HG02642 (cell line): Measurements from ENCODE around the gene DMRT2.

Experiments used
- ATAC-seq: cut with Tn5 transposase; IDR thresholded peaks from one replicate; pipeline ENCODE4 v1.9.1; 2021; ENCODE audit warnings: mild to moderate bottlenecking; ENCODE audit not compliant: unreplicated experiment, poor library complexity

DMRT2 gene

DNA sequence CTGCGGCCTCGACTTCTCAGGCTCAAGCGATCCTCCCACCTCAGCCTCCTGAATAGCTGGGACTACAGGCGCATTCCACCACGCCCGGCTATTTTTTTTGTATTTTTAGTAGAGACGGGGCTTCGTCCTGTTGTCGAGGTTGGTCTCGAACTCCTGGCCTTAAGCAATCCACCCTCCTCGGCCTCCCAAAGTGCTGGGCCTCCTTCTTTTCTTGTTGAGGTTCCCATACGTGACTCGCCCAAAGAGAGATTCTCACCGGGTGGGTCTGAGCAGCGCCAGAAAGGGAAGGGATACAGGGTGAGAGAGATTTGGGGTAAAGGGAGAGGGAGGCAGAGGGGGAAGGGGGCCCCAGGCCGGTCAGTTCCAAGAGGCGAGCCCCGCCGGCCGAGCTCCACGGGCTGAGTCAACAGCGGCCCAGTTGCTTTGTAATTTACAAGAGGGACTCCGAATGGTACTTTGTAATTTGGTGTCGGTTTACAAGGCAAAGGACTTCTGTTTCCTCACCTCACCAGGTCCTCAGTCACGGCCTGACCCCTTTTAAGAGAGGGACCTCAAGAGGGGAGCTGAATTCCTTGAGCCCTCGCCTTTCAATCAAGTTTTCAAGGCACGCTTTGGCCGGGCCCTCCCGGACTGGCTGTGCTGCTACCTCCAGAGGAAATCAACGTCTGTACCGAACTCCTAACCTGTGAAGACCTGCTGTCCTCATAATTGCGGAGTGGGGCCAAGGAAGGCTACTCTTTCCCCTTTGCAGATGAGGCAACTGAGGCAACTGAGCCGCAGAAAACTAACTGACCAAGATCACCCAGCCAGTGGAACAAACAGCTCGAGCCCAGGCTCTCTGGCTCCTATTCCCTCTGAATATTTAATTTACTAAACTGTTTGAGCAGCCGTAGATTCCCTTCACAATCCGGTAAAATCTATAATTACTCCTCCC, 3.3 kb upstream of the DMRT2 start:
- ATAC-seq = no peak

DNA sequence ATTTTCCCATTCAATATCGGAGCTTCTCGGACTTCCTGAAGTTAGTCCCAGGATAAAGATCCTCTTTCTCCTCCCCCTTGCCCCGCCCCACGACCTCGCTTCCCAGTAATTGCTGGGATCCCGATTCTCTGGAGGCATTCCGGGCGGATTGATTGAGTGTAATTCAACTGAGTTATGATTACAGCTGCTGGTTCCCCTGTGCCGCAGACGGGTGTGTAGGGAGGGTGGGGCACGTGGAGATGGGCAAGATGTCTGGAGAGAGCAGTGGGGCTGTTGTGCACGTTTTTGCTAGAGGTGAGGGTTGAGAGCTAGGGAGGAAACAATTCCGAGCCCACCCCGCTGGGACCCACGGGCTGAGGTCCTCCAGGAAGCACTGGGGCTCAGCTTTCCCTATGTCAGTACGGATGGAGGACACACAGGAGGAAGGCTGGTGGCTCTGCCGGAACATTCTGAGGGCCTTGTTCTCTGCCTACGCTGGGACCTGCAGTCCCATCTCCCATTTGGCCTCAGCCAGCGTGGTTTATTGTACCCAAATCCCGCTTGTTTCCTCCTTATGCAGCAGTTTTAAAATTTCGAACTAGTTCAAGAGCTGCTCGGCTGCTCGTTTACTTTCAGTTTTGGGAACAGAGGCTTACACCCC, 2.4 kb upstream of the DMRT2 start:
- ATAC-seq = no peak

DNA sequence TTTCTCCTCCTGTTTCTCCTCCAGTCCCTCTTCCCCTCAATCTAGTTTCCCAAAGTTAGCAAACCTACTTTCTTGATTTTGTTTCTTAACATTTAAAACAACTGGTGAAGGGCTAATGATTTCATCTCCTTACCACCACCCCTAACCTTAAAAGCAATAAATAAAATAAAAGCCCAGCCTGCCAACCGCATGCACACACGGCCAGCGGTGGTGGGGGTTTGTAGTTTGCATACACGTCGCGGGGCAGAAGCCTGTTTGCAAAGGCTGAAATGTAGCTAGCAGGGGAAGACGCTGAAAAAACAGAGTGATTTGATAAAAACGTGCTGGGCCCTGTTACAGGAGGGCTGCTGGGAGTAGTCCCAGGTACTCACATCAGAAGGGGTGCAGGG, 1.9 kb upstream of the DMRT2 start:
- no peak for ATAC-seq

DNA sequence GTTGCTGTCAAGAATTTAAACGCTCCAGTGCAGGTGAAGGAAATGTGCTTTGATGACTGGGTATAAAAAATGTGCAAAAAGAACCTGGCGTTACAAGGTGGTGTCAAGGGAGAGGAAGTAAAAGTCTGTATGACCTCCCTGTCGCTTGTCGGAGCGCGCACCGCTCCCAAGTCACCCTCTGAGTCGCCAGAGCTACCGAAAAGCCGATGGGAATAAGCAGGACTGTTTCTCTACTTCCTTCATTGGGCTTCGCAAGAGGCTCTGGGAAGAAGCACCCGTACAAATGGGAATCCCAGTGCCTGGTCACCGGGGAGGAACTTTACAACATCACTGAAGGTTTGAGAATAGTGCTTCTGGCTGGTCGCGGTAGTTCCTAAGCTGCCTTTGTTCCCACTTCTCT, 1.3 kb upstream of the DMRT2 start:
- ATAC-seq = no peak

DNA sequence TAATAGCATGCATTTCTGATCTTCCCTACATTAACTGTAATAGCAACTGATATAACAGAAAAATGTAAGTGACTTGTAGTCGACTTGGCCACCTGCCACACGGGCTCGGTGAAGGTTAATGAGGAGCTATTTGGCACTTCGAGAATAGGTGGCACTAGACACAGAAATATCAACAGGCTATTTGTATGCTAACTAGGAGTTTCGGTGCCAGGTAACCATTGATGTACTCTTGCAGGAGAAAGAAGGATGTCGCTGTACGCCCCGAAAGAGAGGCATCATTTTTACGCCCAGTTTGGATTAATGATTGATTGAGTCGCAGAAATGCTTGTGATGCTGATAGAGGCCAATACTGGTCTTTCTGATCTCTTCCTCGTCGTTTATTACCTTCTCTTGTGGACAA, 516 bp upstream of the DMRT2 start:
- ATAC-seq = no peak

DNA sequence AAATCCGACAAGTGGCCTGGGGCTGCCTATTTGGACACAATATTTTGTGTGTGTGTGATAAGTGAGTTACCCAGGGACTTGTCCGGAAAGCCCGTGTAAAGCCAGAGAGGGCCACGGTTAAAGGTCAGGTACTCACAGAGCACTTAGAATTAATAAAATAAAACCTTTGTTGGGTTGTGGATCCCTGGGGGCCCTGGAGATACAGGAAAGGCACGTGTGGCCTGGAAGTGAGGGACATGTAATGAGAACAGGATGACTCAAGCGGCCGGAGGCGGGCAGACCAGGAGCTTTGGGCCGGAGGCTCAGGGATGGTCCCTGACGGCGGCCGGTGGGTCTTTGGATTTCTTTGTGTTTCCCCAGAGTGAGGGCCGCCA, 1.0 kb downstream of the DMRT2 start:
- ATAC-seq = no peak

DNA sequence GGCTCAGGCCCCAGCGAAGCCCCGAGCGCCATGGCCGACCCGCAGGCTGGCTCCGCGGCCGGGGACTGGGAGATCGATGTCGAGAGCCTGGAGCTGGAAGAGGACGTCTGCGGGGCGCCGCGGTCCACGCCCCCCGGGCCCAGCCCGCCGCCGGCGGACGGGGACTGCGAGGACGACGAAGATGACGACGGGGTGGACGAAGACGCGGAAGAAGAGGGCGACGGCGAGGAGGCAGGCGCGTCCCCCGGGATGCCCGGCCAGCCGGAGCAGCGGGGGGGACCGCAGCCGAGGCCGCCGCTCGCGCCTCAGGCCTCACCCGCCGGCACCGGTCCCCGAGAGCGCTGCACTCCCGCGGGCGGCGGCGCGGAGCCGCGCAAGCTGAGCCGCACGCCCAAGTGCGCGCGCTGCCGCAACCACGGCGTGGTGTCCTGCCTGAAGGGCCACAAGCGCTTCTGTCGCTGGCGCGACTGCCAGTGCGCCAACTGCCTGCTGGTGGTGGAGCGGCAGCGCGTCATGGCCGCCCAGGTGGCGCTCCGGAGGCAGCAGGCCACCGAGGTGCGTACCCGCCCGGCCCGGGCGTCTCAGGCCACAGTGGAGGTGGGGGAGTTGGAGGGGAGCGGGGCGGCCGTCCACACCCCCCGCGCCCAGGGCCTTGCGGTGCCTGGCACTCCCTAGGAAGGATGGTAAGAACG, 1.6 kb downstream of the DMRT2 start:
- no peak for ATAC-seq

DNA sequence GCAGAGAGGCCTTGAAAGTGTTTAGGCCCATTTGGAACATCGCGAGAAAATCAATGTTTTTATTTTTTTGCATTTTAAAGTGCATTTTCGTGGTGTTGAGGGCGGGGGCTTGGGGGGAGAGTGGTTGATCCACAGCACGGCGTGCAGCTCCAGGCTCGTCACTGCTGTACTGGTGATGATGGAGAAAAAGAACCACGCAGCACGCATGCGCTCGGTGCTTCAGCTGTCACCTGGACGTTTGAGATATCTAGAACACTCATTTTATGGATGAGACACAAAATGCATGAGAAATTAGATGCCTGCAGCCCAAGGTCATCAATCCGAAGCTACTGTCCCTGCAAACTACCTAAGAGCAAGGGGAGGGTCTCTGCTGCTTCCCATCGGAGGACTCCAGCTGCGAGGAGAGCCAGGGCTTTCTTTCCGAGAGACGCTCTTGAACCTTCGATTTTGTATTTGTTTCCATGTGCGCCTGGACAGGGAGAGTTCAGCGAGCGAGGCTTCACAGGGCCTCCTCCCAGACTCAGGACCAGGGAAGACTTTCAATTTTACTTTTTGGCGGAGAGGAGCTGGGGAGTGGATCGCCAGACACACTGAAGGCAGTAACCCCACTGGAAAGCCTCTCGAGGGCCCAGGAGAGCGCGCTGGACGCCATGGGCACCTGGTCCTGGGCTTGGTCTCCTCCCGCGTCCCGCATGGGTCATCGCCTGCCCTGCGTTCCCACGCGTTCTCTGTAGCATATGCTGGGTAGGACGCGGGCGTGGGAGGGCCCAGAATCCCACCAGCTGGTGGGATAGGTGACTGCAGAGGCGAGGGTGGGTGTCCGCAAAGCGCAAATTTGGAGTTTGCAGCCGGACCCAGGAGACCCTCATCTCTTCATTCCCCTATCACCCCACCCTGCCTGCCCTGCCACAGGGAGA, 2.5 kb downstream of the DMRT2 start:
- no peak for ATAC-seq

DNA sequence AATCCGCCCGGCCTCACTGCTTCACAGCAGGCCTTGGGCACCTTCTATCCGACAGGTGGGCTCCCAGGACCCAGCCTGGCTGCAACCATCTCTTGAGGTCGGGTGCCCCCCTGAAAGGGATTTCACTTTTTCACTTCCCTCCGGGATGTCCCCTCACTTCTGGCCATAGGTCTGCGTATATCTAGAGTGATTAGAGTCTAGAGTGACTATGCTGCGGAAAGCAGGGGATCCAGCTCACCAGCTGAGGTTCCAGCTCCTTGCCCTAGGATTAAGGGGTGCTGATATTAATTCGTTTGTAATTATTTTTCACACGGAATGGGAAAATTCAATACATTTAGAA, 3.1 kb downstream of the DMRT2 start:
- ATAC-seq = no peak

DNA sequence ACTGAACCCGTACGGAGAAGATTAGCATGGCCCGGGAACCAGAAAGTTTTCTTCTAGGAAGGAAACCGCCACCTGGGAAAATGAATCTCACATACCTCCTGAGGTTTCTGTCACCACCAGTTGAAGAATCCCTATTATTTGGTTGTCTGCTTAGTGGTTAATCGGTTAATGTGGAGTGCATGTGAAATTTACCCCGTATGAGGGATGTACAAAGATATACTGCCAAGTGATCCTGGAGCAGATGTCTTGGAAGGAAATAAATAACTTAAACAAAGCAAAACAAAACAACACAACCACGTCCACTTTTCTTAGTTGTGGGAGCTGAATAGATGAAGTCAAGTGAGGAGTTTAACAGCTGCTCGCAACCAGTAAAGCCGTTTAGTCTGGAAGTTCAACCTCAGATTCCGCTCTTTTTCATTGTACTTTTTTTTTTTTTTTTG, 3.8 kb downstream of the DMRT2 start:
- no peak for ATAC-seq

DNA sequence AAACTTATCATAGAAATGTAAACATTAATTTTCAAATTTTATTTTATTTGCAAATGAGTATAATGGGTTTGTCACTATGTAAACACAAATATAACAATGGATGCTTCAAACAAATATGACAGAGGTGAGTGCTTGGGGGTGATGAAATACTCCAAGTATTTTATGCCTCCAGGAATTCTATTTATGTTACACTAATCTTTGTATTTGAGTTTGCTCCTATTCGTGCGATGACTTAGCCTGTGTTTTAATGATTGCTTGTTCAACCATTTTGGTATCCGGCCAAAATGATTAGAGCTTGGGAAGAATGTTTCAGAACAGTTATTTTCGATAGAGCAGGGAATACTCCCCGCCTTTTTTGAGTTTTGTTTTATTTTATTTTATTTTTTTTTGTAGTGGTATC, 5.0 kb downstream of the DMRT2 start:
- ATAC-seq = no peak

DNA sequence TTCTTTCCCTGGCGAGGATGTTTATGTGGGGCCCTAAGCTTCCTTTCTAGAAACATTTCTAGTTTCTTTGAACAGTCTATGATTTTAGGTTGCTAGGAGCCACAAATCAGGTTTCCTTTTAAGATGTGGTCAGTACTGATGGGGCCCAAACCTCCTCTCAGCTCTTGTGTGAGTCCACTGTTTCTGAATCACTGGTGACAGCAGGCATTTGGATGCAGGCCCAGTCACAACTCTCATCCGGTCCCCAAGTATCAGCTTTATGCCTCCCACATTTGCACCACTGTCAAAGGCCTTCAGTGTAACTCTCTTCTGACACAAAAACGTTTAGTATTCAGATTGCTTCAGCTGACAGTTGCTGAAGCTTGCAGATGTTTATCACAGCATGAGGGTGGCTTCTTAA, 7.8 kb downstream of the DMRT2 start:
- ATAC-seq = no peak

DNA sequence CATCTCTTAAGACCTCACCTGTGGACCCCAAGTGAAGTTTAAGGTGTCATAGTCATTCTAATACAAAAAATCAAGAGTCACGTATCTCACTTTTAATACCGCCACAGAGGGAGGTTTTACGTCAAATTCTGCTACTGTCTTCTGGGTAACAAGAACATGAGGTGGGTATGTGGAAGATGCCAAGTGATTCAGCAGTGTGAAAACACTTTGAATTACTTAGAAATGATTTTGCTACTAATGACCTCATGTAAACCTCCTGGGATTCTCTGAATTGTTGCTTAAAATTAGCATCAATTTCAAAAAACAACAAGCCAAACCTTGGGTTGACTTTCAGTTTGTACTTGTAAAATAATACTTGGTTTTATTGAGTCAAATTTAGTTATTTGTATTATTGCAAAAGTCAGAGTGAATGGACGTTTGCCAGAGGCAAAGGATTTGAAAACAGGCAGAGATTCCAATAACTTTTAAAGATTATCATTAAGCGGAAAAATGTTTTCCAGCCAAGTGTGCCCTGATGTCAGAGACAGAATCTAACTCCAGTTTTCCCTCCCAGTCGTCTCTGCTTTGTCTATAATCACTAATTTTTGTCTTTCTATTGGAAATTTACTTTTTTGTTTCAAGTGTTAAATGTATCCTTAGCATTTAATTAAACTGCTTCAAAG, 8.8 kb downstream of the DMRT2 start:
- no peak for ATAC-seq

DNA sequence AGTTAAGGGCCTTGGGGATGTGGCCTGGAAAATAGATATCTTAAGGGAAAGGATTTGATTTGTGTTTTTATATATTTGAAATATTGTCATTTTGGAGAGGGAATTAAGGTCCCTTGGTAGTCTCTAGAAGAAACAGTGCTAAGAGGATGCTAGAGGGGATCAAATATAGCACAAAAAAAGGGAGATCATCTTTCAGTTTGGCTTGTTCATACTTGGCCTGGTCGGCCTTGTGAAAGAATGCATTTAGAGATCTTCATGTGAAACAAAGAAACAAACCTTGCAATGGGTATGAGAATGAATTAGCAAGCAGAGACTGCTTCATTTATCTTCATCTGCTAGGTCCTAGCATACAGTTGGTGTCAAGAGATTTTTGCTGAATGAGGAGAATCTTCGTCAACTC, 15.0 kb downstream of the DMRT2 start:
- ATAC-seq = no peak

DNA sequence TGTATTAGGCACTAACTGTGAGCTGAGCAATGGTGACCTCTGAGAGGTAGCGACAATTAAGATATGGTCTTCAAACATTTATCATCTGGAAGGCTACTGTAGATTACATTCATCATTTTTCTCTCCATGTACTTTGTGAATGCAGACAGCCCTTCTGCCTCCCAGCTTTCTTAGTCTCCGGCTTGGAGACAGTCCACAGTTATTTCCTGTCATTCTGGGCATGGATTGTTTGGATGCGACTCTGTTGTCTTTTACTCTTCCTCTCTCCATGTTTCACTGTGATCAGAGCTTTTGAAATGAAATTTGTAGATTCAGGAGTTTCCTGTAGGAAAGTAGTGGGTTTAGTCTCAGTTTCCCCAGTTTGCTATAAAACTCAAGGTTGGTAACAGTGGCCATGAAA, 20.5 kb downstream of the DMRT2 start:
- no peak for ATAC-seq

DNA sequence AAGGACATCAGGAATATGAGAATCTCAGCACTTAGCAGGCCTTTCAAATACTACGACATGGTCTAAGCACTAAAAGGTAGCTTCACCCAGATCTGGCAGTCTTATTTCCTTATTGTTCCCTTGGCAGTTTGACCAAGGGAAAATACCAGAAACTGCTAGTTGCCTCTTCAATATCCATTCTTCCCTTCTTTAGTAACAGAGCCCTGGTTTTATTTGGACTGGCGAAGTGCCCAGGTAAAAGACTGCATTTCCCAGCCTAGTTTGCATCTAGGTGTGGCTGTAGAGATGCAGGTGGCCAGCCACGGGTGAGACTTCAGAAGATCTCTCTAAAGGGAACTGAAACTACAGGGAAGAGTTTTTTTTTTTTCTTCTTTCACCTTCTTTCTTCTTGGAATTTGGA, 21.6 kb downstream of the DMRT2 start:
- ATAC-seq = no peak

DNA sequence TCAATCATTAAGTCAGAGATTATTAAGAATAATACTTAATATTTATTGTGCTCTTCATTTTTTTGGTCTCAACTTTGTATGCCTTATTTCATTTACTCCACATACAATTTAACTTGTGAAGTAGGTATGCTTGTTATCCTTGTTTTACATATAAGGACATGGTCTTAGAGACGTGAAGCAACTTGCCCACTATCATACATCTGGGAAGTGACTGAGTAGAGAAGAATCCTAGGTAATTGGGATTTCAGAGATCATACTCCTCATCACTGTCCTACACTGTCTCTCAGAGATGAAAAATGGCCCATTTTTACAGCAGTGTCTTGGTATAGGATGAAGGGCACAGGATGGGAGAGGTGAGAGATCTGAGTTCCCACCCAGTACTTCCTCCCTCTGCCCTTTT, 23.3 kb downstream of the DMRT2 start:
- no peak for ATAC-seq

DNA sequence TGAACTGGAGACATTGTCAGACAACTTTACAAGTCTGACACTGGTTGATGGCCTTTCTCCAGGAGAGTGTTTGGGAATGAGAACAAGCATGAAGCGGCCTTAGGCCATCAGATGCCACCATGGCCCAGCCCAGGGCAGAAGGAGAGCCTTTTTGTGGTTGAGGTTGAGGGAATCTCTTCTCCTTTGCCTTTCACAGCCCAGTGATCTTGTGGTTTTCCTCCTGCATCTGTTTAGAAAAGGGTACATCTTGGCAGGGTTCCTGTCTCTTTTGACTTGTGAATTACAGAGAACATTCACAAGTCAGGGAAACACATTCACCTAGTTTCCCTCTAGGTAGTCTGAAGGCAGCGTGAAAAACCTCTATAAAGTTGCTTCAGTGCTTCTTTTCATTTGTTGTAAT, 27.5 kb downstream of the DMRT2 start:
- ATAC-seq = no peak

DNA sequence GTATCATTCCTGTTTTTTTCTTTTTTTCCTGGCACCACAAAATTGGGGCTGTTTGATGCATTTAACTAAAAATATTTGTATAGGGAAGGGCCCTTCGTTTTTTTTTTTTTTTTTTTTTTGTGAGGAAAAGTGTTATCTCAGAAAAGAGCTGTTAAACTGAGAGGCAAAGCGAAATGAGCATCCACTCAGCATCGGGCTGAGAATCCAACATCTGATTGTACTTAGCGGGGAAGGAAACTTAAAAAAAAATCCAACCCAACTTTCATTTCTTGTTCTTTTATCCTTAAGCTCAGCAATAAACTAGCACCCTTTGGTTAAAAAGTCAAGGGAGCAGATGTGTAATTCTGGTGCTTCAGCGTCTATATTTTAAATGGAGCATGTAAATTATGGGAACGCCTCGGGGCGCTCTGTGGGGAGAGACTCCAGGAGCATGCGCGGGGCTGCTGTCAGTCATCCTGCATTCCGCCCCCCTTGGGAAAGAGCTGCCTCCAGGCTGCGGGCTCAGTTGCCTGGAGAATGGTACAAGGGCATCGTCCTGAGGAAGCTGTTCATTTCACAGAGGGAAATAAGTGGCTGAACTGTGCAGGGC, 33.3 kb downstream of the DMRT2 start:
- no peak for ATAC-seq

DNA sequence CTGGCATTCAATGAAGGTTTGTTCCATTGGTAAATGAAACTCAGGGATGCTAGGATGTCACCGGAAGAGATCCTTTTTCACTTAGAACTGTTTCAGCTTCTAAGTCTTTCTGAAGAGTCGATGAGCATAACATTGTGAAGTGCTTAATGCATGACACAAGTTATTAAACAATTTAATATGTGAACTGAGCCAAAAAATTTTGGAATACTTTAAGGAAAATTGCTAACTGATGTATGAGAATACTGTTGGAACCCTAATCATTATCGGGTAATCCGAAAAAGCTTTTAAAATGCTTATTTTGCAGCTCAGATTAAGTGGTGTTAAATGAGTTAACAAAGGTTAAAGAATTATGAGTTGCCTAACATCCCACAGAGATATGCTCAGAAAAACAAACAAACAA, 34.9 kb downstream of the DMRT2 start:
- ATAC-seq = no peak
